ENCODE results near the gene CARNS1. TPM values are rescaled to one million over a fixed set of nuclear protein-coding genes. Genes with fewer than 3 reads are reported as not detected.

The CARNS1 gene
- total and polyA plus RNA-seq, 2 of the 8 experiments (the other 6 are each of a cell fraction or from before 2014, with no cell fraction given): 0.82 to 1.1 TPM

DNA sequence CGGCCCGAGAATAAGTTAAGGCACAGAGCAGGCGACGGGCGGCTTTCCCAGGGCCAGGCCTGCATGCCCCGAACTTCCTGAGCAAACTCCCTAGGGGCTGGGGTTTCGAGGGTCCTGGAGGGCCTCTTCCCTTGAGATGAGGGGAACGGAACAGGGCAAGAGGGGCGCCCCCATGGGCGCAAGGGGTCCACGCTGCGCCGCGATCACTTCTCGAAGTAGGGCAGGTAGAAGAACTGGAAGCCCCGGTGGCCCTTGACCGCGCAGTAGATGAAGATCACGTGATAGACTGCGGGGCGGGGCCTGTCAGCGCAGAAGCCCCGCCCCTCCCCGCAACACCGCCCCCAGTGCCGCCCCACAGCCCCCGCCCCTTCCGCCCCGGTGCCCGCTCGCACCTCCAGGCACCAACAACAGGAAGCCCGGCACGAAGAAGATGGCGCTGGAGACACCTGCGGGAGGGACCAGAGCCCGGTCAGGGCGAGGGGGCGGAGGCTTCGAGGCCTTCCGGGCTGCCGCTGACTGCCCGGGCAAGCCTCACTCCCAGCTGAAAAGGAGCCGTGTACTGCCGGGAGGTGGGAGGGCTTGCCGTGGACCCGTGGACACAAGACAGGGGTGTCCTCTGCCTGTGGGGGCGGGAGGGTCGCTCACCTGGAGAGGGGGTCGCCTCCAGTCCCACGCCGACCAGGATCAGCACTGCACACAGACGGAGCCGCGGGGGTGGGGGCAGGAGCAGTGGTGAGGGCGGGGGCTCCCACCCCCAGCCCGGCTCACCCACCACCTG, 49.1 kb downstream of the CARNS1 start (continued):
- TF ChIP-seq RNF2 (IDR thresholded peaks at IDR 0.05; ENCODE audit: borderline replicate concordance, low read depth, low read length, missing control alignments, poor library complexity, severe bottlenecking) (no peak), SAP30 (IDR thresholded peaks at IDR 0.05; ENCODE audit: insufficient read depth, insufficient replicate concordance, low read length) (no peak), POLR2A (IDR thresholded peaks at IDR 0.05; ENCODE audit: control extremely low read depth in 1 of 2, low read depth in 2 of 2, low read length in 2 of 2) (peak in 1 of 2 experiments; percentile 83; a peak in 2 of 3 replicates), CTBP2 (IDR thresholded peaks at IDR 0.05; ENCODE audit: borderline replicate concordance, insufficient read depth, insufficient read length, low read length) (no peak), RAD21 (IDR thresholded peaks at IDR 0.05 in 1 of 2, conservative IDR thresholded peaks at IDR 0.05 in 1 of 2; ENCODE audit: low read depth in 2 of 2, low read length in 2 of 2) (no peak), KDM4A (IDR thresholded peaks at IDR 0.05; ENCODE audit: low read depth, low read length, severe bottlenecking) (peak; percentile 37), SRF (IDR thresholded peaks at IDR 0.05; ENCODE audit: low read depth, low read length) (no peak), SUZ12 (IDR thresholded peaks at IDR 0.05; ENCODE audit: low read length) (no peak), CEBPB (IDR thresholded peaks at IDR 0.05; ENCODE audit: low read depth, low read length) (no peak), CBX8 (IDR thresholded peaks at IDR 0.05; ENCODE audit: borderline replicate concordance, low read depth, low read length) (no peak), MAFK (IDR thresholded peaks at IDR 0.05; ENCODE audit: low read depth, low read length) (no peak)
